AG08395 (cell line): Measurements from ENCODE around the gene SLC5A11.
A peak's percentile ranks its signal among the peaks of the same experiment; 100 is the strongest.
"Not testable (repeated sequence)": the region's sequence is repeated elsewhere in the genome, so short reads cannot be mapped to it uniquely, and the experiment has no call there.

Source experiments
- DNase-seq: peaks from one replicate; pipeline ENCODE4 v3.0.0; 2012; ENCODE audit warnings: mixed read lengths, low spot score

Gene SLC5A11

DNA sequence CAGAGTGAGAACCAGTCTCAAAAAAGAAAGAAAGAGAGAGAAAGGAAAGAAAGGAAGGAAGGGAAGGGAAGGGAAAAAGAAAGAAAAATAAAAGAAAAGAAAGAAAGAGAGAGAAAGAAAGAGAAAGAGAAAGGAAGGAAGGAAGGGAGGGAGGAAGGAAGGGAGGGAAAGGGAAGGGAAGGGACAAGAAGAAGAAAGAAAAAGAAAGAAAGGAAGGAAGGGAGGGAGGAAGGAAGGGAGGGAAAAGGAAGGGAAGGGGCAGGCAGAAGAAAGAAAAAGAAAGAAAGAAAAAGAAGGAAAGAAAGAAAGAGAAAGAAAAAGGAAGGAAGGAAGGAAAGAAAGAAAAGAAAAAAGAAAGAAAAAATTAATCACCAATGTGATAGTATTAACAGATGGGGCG, 15.7 kb downstream of the SLC5A11 start:
- DNase-seq = no peak

DNA sequence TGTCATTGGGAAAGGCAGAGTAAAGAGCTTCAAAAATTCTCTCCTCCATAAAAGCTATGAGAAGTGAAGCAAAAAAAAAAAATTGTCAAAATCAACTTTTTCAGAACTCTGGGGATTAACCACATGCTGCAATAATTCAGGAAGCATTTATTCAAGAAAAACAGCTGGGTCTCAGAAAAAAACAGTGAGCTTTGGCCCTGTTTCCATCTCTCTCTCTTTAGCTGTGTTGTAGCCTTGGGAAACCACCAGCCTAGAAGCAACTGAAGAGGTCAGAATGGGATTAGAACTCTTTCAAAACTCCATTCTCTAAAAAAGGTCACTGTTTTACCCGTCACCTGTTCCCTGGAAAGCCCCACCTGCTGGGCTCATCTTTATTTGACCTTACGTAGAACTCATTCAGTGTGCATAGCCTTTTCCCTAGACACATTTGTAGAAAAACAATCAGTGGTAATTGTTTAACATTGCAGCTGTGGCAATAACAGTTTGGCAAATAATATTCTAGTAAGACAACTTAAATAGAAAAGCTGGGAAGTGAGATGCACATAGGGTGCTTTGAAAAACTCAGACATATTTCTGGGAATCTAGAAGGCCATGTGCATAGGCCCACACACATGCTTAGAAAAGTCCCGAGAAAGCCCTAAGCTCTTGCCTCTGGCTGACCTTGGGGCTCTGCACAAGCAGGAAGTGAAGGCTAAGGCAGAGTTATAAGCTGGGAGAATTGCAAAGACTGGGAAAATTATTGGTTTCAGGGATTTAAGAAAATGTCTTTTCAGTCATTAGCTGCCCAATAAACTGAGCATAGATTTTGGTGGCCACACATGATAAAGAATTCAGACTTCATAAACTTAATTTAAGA, 18.0 kb downstream of the SLC5A11 start:
- no peak for DNase-seq

DNA sequence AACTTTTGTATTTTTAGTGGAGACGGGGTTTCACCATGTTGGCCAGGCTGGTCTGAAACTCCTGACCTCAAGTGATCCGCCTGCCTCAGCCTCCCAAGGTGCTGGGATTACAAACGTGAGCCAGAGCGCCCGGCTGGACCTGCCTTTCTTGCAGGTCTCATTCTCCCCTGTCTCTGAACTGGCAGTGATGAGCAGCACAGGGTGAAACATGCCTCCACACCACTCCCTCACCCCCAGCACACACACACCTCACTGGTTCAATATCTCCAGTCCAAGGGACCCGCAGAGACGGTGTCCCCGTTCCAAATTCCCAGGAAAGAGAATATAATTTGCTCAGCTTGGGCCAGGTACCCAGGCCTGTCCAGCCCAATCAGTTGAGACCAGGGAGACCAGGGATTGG, 23.3 kb downstream of the SLC5A11 start:
- DNase-seq = no peak

DNA sequence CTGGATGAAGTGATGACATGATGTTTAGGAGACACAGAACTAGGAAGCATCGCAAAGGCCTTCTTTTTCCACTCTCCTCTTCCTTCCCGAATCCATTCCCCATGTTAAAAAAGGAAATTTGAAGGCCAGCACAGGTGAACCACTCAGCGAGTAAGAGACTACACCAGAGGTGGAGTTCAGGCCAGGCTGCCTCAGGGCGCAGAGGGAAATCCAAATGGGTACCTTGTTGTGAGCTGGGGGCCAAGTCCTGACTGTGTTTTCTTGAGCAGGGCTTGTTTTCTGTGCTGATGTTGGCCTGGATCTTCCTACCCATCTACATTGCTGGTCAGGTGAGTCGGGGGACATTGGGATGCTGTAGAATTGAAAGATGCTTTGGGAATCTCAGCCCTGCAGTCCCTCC, 26.1 kb downstream of the SLC5A11 start:
- no peak for DNase-seq

DNA sequence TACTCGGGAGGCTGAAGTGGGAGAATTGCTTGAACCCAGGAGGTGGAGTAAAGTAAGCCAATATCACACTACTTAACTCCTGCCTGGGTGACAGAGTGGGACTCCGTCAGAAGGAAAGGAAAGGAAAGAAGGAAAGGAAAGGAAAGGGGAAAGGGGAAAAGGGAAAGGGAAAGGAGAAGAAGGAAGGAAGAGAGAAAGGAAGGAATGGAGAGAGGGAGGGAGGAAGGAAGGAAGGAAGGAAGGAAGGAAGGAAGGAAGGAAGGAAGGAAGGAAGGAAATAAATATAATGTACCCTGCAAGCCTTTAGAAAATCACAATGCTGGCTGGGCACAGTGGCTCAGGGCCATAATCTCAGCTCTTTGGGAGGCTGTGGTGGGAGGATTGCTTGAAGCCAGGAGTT, 27.3 kb downstream of the SLC5A11 start:
- DNase-seq = no peak

DNA sequence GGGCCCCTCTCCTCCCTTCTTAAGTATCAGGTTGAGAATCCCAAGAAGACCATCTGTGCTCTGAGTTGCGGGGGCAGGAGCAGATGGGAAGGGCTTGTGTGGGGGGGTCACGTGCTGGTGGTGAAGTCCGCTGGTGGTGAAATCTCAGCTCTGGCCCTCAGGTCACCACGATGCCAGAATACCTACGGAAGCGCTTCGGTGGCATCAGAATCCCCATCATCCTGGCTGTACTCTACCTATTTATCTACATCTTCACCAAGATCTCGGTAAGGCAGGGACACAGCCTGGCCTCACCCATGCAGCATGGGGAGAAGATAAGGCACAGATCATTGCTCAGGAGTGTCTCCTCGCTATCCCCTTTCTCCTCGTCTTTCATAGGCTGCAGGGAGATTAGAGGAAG, 29.7 kb downstream of the SLC5A11 start:
- DNase-seq = no peak

DNA sequence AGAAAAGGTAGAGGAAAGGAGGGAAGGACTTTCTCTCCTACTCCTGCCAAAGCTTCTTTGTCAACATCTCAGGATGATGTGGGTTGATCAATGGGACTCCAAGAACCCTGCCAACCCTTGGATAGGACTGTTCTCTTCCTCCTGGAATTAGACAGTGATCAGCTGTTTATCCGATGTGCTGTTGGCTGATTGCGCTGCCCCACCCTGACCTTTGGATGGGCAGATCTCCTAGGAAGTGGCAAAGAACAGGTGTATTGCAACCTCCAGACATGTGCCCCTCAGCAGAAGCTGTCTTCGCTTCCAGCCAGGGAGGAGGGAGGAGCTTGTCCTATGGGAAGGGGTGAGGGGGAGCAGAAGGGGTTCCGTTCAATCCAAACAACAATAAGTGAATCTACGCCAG, 30.5 kb downstream of the SLC5A11 start:
- DNase-seq = no peak

DNA sequence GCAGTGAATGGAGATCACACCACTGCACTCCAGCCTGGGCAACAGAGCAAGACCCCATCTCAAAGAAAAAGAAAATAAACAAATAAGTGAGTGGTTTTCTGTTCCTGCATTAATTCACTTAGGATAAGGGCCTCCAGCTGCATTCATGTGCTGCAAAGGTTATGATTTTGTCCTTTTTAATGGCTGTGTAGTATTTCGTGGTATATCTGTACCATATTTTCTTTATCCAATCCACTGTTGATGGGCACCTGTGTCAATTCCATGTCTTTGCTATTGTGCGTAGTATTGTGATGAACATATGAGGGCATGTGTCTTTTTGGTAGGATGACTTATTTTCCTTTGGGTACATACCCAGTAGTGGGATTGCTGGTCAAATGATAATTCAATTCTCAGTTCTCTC, 33.9 kb downstream of the SLC5A11 start:
- DNase-seq = no peak

DNA sequence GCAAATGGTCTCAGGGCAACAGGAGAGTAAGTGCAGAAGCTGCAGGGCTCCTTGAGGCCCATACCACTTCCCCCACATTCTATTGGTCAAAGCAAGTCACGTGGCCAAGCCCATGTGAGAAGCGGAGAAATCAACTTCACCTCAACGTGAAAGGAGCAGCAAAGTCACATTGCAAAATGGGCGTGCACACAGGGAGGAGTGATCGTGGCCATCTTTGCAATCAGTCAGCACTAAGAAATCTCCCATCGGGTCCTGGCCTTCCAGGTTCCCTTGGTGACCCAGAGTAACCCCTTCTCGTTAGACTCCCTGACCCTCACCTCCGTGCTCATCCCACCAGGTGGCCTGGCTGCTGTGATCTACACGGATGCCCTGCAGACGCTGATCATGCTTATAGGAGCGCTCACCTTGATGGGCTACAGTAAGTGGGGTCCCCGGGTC, 38.0 kb downstream of the SLC5A11 start:
- DNase-seq = no peak

DNA sequence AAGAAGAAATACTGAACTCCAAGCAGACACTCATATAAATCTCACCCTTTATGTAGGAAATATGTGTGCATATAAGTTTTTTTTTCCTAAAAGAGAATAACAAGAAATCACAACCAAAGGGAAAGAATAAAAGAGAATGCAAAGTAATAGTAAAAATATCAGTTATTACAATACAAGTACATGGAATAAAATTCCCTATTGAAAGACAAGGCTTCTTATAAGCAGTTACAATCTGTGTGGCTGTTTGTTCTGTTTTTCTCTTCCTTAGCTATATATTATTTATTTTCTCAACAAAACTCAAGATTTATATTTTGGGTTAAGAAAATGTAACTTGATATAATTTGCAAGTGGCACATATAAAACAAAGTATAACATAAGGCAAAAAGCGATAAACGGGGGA, 41.7 kb downstream of the SLC5A11 start:
- DNase-seq = no peak

DNA sequence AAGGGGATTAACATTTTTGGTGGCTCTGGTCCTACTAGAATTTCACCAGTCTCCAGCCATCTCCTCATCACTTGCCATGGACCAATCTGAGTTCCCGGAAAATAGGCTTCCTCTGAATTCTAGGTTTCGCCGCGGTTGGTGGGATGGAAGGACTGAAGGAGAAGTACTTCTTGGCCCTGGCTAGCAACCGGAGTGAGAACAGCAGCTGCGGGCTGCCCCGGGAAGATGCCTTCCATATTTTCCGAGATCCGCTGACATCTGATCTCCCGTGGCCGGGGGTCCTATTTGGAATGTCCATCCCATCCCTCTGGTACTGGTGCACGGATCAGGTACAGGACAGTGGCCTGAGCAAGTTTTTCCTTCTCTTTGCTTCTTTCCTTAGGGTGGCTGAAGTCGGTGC, 45.0 kb downstream of the SLC5A11 start:
- no peak for DNase-seq

DNA sequence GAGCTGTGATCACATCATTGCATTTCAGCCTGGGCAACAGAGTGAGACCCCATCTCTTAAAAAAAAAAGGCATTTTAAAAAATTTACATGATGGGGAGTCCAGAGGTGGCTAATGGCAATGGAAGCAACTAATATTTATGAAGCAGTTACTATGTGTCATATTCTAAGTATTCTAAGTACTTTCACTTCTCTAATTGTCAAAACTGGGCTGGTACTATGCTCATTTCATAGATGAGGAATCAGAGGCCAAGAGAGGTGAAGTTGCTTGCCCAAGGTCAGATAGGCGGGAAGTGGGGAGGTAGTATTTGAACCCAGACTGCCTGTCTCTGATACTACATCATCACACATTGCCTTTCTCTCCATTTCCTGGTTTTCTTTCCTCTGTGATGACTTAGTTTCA, 50.7 kb downstream of the SLC5A11 start:
- no peak for DNase-seq

DNA sequence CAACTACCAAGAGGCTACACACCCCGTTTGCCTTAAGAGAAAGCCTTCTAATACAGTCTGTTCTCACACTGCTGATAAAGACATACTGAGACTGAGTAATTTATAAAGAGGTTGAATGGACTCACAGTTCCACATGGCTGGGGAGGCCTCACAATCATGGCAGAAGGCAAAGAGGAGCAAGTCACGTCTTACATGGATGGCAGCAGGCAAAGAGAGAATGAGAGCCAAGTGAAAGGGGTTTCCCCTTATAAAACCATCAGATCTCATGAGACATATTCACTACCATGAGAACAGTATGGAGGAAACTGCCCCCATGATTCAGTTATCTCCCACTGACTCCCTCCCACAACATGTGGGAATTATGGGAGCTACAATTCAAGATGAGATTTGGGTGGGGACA, 51.8 kb downstream of the SLC5A11 start:
- DNase-seq = not testable (repeated sequence)

DNA sequence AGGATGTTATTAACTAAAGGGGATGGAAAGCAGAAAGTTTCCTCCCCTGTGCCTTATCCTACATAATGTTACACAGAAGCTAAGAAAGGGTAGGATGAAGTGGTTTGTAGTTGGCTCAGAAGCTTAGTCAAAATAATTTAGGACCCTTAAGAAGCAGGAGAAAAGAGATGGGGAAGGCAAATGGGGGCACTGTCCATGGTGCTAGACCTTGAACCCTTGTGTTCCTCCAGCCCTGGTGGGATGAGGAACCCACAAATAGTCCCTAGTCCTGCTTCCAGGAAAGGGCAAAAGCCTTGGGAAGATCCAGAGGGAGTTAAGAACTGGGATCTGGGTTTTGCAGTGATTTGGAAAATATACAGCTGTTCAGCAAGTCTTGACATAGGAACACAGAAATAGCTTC, 54.5 kb downstream of the SLC5A11 start:
- DNase-seq = no peak

DNA sequence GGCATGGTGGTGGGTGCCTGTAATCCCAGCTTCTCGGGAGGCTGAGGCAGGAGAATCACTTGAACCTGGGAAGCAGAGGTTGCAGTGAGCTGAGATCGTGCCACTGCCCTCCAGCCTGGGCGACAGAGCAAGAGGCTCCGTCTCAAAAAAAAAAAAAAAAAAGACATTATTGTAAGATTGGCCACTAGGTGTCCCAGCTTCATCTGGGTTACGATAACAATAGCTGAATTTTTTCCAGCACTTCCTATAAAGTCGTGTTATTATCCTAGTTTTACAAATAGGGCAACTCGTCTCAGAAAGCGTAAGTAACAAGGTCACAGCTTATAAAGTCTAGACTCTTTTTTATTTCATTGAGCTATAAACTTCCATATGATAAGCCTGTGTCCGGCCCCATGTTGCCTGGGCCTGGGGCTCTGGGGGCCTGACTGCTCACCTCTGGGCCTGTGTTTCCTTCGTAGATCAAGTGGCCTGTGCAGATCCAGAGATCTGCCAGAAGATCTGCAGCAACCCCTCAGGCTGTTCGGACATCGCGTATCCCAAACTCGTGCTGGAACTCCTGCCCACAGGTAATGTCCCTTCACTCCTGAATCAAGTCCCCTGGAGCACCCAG, 60.5 kb downstream of the SLC5A11 start:
- peak; percentile 35 for DNase-seq

DNA sequence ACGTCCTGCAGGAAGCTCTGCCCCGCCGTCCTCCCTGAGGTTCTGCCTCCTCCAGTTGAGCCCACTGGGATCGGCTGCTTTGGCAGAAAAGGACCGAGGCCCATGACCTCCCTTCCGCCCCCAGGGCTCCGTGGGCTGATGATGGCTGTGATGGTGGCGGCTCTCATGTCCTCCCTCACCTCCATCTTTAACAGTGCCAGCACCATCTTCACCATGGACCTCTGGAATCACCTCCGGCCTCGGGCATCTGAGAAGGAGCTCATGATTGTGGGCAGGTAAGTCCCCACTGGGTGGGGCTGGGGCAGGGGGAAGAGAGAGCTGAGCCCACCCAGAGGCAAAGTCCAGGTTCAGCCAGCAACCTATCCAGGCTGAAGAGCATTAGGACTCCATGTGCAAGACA, 61.1 kb downstream of the SLC5A11 start:
- DNase-seq = no peak

DNA sequence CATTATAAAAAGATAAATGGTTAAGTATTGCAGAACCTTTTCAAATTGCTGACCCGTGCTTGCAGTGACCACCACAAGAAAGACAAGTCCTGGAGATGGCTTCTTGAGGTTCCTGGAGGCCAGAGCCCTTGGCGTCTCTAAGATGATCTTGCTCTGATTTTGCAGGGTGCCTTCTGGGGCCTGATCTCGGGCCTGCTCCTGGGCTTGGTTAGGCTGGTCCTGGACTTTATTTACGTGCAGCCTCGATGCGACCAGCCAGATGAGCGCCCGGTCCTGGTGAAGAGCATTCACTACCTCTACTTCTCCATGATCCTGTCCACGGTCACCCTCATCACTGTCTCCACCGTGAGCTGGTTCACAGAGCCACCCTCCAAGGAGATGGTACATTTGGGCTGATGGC, 63.0 kb downstream of the SLC5A11 start:
- DNase-seq = no peak

DNA sequence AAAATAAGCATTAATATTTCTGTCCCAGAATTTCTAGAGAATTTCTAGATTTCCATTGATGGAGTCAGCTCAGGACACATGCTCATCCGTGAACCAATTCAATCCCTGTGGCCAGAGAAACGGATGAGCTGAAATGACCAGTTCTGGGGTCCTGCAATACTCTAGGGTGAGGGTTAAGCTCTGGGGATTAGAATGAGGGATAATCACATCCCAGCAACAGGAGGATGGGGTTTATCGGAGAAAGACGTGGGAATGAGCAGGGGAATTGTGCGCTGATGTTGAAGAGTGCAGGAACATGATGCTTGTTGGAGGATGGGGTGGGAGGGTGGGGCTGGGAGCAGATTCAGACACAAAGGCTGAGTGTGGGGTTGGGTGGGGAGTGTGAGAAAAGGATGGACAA, 64.1 kb downstream of the SLC5A11 start:
- DNase-seq = no peak

DNA sequence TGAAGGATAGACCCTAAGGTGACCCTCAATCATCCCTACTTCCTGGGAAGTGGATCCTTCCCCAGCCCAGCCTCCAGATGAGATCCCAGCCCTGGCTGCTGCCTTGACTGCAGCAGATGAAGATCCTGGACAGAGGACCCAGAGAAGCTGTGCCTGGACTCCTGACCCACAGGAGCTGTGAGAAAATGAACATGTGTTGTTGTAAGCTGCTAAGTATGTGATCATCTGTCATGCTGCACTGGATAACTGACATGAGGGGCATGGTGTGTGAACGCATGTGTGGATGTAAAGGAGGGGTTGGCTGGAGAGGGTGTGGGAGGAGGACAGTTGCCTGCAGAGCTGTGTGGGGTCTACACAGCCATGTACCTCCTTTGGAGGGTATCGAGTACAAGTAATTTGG, 69.3 kb downstream of the SLC5A11 start:
- no peak for DNase-seq

DNA sequence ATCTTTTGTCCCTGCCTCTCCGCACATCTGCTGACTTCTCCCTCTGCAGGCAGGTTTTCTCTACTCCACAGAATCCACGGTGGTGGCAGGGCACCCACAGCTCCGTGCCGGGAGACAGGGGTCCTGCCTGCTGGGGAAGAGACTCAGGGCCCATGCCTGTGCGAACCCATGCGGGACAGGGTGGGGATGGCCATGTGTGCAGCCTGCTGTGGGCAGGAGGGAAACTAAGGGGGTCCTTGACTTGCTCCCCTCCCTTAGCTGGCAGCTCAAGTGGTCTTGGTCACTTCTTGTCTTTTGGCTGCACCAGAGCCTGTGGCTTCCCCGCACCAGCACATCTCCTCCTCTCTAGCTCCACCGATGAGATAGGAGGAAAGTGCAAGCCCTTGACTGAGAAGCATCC, 69.8 kb downstream of the SLC5A11 start:
- DNase-seq = no peak

DNA sequence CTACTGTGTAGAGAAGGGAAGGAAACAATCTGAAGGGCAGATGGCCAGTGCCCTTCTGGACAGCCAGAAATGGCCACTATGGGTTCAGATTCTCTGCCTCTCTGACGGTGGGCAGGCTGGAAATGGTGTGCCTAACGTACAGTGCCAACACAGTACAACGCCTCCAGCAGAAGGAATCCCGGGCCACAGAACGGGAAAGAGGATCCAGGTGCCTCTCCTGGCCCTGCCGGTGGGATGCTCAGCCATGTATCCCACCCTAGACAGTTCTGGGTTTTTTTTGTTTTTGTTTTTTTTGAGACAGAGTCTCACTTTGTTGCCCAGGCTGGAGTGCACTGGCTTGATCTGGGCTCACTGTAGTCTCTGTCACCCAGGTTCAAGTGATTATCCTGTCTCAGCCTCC, 71.5 kb downstream of the SLC5A11 start:
- DNase-seq = no peak

DNA sequence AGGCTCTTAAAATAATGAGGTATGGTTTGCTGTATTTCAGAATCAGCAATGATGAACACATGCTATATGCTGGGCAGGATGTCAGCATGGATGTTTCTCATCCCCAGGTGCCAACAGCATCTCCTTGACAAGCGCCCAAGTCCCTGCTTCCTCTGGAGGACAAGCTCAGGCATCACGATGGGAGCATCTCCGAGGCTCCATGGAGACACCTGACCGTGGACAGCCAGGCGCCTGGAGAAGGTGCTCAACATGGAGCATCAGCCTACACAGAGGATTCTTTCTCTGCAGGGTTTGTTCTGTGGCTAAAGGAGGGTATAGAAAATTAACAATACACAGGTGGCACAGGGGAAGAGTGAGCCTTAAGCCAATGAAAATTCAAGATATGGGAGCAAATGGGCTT, 72.1 kb downstream of the SLC5A11 start:
- DNase-seq = no peak

DNA sequence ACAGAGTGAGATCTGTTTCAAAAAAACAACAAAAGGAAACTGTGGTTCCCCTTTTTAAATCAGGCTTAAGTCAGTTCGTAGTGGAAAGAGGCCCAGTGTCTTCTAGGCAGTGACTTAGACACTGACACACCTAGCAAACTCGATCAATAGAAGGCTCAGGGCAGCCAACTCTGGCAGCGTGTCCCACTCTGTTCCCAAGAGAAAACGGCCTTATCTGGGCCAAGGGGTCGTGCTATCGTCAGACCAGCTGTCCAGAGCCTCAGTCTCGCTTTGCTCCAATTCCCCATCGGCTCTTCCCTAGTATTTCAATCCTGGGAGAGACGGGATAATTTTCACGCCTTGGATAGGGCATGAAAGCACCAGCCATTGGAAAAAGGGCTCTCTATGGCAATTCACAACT, 72.9 kb downstream of the SLC5A11 start:
- DNase-seq = no peak

DNA sequence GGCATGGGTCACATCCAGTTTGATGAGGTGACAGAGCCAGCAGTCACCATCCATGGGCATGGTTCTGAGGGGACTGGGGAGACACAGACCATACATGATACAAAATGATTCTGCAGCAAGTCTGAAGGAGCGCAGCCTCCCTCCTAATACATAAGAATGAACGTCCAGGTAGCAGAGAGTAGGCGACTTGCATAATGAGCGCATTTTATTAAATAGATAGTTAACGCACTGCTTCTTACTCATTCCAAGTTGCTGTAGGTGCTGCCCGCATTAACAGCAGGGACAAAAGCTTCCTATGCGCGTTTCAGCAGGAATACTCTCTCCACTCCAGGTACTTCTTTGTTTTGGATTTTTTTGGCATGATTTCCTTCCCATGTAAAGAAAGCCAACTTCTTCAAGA, 73.8 kb downstream of the SLC5A11 start:
- no peak for DNase-seq
